OCI-LY1 (cell line): ENCODE data around the gene POLE3.
A peak's percentile ranks its signal among the peaks of the same experiment; 100 is the strongest.
"Not testable (repeated sequence)": the region's sequence is repeated elsewhere in the genome, so short reads cannot be mapped to it uniquely, and the experiment has no call there.

Source experiments
- H2AFZ ChIP-seq: fragments of 200-600 bp; sonication (generic), shearing (Covaris generic); 2 replicates; pipeline ENCODE4 v1.6.0; 2014; ENCODE audit warnings: antibody characterized with exemption, mild to moderate bottlenecking, low read length
- H3F3A ChIP-seq: fragments of 200-600 bp; sonication (generic), shearing (Covaris generic); 2 replicates; pipeline ENCODE4 v1.6.0; 2014; ENCODE audit warnings: mild to moderate bottlenecking, antibody characterized with exemption, low read length, moderate library complexity; ENCODE audit not compliant: insufficient read depth
- H3K27ac ChIP-seq: fragments of 200-600 bp; sonication (generic); 2 replicates; pipeline ENCODE4 v1.5.1; 2014; ENCODE audit warnings: low read length, mixed run types, mild to moderate bottlenecking, low read depth; ENCODE audit not compliant: poor library complexity, severe bottlenecking
- H3K27me3 ChIP-seq: fragments of 200-600 bp; sonication (generic); 2 replicates; pipeline ENCODE4 v1.6.0; 2014; ENCODE audit warnings: antibody characterized with exemption, mild to moderate bottlenecking, low read length, moderate library complexity; ENCODE audit not compliant: insufficient read depth
- H3K36me3 ChIP-seq: fragments of 200-600 bp; sonication (generic); 2 replicates; pipeline ENCODE4 v1.6.1; 2014; ENCODE audit warnings: mild to moderate bottlenecking, antibody characterized with exemption, low read length, moderate library complexity, mixed read lengths; ENCODE audit not compliant: insufficient read depth
- H3K4me1 ChIP-seq: fragments of 200-600 bp; sonication (generic); 2 replicates; pipeline ENCODE4 v1.5.1; 2014; ENCODE audit warnings: mild to moderate bottlenecking, low read length, moderate library complexity; ENCODE audit not compliant: insufficient read depth, severe bottlenecking
- H3K4me2 ChIP-seq: fragments of 200-600 bp; sonication (generic), shearing (Covaris generic); 2 replicates; pipeline ENCODE4 v1.6.1; 2014; ENCODE audit warnings: low read length
- H3K4me3 ChIP-seq: fragments of 200-600 bp; sonication (generic); 2 replicates; pipeline ENCODE4 v1.5.1; 2014; ENCODE audit warnings: low read length, low read depth, mild to moderate bottlenecking, mixed read lengths; ENCODE audit not compliant: poor library complexity, severe bottlenecking
- H3K79me2 ChIP-seq: fragments of 200-600 bp; shearing (Covaris generic); 2 replicates; pipeline ENCODE4 v1.6.1; 2016; ENCODE audit warnings: mixed run types, low read length, mixed read lengths; ENCODE audit not compliant: insufficient read depth
- H3K9ac ChIP-seq: fragments of 200-600 bp; sonication (generic), shearing (Covaris generic); 2 replicates; pipeline ENCODE4 v1.6.1; 2014; ENCODE audit warnings: mild to moderate bottlenecking, low read length, mixed read lengths
- H3K9me2 ChIP-seq: fragments of 200-600 bp; sonication (generic), shearing (Covaris generic); 2 replicates; pipeline ENCODE4 v1.6.1; 2014; ENCODE audit warnings: low read depth, mild to moderate bottlenecking, low read length, mixed read lengths
- H3K9me3 ChIP-seq: fragments of 200-600 bp; shearing (Covaris generic); 2 replicates; pipeline ENCODE4 v1.6.1; 2014; ENCODE audit warnings: low read length, mixed read lengths
- H4K20me1 ChIP-seq: fragments of 200-600 bp; sonication (generic), shearing (Covaris generic); 2 replicates; pipeline ENCODE4 v1.6.0; 2016; ENCODE audit warnings: mild to moderate bottlenecking, low read length; ENCODE audit not compliant: insufficient read depth
- CTCF ChIP-seq: fragments of 200-600 bp; sonication (generic), shearing (Covaris generic); IDR thresholded peaks from 2 replicates; pipeline ENCODE4 v1.5.1; 2017; ENCODE audit warnings: mild to moderate bottlenecking, antibody characterized with exemption, low read length, moderate library complexity, mixed read lengths
- EZH2 ChIP-seq: fragments of 200-600 bp; sonication (generic), shearing (Covaris generic); IDR thresholded peaks from 2 replicates; pipeline ENCODE4 v1.8.0; 2017; ENCODE audit warnings: borderline replicate concordance, mixed run types, mild to moderate bottlenecking, antibody characterized with exemption, low read length, moderate library complexity, mixed read lengths

The POLE3 gene

GRCh38 chr9:113381909-113382411 lies 28.5 kb downstream of the POLE3 start:
- H3K9me3 ChIP-seq, result no peaks in the 10 kb centered on the region

GRCh38 chr9:113381441-113381840 lies 29.0 kb downstream of the POLE3 start:
- H4K20me1 ChIP-seq, H3F3A ChIP-seq, H3K9me2 ChIP-seq, H3K4me2 ChIP-seq, H3K27me3 ChIP-seq, H3K4me3 ChIP-seq, H3K79me2 ChIP-seq, H3K36me3 ChIP-seq, H3K9me3 ChIP-seq, H3K9ac ChIP-seq, H3K27ac ChIP-seq, H2AFZ ChIP-seq: not testable (repeated sequence)
- peaks cover 18% of the 10 kb centered on the region for H3K4me1 ChIP-seq

More at GRCh38 chr9:113381909-113382411, 28.5 kb downstream of the POLE3 start:
- Histone ChIP-seq H3K4me3 (no peak overlapping the region), H2AFZ (no peak overlapping the region), H3K36me3 (peaks cover 5% of the 10 kb centered on the region; the same call in 1 of the 2 replicates), H3K4me1 (peaks cover 18% of the 10 kb centered on the region), H3K9me2 (no peaks in the 10 kb centered on the region), H3K4me2 (no peak overlapping the region), H3K27me3 (no peaks in the 10 kb centered on the region), H3K79me2 (no peaks in the 10 kb centered on the region), H3F3A (no peaks in the 10 kb centered on the region), H3K9ac (no peak overlapping the region), H4K20me1 (no peaks in the 10 kb centered on the region), H3K27ac (no peak overlapping the region)
- TF ChIP-seq CTCF, result no peak
- TF ChIP-seq EZH2, result no peak

DNA sequence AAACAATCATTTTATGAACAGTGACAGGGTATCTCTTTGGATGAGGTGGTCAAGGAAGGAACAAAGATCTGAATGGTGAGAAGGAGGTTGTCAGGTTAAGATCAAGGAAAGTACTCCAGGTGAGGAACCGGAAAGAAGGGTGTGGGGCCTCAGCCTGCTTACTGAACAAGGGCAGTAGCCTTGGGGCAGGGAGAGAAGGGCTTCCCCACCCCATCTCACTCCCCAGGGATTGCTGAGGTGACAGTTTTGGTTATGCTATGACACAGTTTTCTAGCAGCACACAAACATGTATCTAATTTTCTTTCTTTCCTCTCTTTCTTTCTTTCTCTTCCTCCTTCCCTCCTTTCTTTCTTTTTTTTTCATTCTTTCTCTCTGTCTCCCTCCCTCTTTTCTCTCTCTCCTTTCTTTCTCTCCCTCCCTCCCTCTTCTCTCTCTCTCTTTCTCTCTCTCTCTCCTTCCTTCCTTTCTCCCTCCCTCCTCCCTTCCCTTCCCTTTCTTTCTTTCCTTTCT lies 29.6 kb downstream of the POLE3 start:
- Histone ChIP-seq H4K20me1 (no peaks in the 10 kb centered on the region), H3K27me3 (no peaks in the 10 kb centered on the region), H3K27ac (peak overlapping the region; percentile 24), H3F3A (no peaks in the 10 kb centered on the region), H3K4me3 (no peak overlapping the region), H3K4me2 (no peak overlapping the region; the same call in 1 of the 2 replicates), H3K9me2 (no peaks in the 10 kb centered on the region), H3K4me1 (peaks cover 19% of the 10 kb centered on the region), H3K79me2 (no peaks in the 10 kb centered on the region), H3K9ac (no peak overlapping the region), H3K9me3 (no peaks in the 10 kb centered on the region), H2AFZ (peak overlapping the region; percentile 4; the same call in 1 of the 2 replicates), H3K36me3 (no peaks in the 10 kb centered on the region)
- TF ChIP-seq EZH2 (no peak), CTCF (no peak)

DNA sequence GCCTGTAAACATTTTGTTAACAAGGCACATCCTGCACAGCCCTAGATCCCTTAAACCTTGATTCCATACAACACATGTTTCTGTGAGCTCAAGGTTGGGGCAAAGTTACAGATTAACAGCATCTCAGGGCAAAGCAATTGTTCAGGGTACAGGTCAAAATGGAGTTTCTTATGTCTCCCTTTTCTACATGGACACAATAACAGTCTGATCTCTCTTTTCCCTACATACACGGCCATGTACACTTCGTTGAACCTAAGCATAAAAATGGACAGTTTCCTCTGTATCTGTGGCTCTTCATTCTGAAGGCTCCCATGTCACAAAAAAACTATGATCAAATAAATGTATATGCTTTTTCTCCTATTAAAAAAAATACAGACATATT lies 30.7 kb downstream of the POLE3 start:
- peak overlapping the region; percentile 17 for H3K27ac ChIP-seq

GRCh38 chr9:113379094-113379828 lies 31.2 kb downstream of the POLE3 start:
- not testable (repeated sequence) for H3K79me2 ChIP-seq, H3K9me2 ChIP-seq, H3F3A ChIP-seq, H3K27ac ChIP-seq, H3K4me2 ChIP-seq, H3K27me3 ChIP-seq, H3K9me3 ChIP-seq, H3K36me3 ChIP-seq, H3K4me3 ChIP-seq, H2AFZ ChIP-seq, H4K20me1 ChIP-seq, H3K9ac ChIP-seq
- peaks cover 26% of the 10 kb centered on the region for H3K4me1 ChIP-seq

More for the DNA sequence above, 30.7 kb downstream of the POLE3 start:
- not testable (repeated sequence) for H3K9me2 ChIP-seq, H3K9ac ChIP-seq, H2AFZ ChIP-seq, H3K36me3 ChIP-seq, H3K4me3 ChIP-seq, H3K27me3 ChIP-seq, H4K20me1 ChIP-seq, H3K4me2 ChIP-seq, H3F3A ChIP-seq, H3K79me2 ChIP-seq, H3K9me3 ChIP-seq
- H3K4me1 ChIP-seq, result peaks cover 26% of the 10 kb centered on the region
